ENCODE results near the gene S100Z. TPM values are rescaled to one million over a fixed set of nuclear protein-coding genes. Genes with fewer than 3 reads are reported as not detected.
A peak's percentile ranks its signal among the peaks of the same experiment; 100 is the strongest.

The S100Z gene
- total RNA-seq, 3 donors from 2014 or later, result 0.78 TPM; not detected in 2

DNA sequence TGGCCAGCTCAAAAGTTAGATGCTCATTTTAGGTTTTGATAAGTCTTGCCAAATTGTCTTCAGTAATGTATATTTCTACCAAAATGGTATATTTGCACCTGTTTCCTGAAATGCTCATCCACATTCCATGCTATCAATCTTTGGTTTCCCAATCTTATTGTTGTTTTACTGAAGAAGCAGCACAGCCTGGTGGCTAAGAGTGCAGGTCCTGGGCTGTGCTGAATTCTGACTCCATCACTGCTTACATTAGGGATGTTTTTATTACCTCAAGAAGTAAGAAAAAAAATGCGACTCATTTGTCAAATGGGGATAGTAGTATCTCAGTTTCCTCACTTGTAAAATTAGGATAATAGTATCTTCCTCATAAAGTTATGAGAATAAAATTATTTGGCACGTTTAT is 13.6 kb upstream of the S100Z start:
- TF ChIP-seq, protein P1, sequence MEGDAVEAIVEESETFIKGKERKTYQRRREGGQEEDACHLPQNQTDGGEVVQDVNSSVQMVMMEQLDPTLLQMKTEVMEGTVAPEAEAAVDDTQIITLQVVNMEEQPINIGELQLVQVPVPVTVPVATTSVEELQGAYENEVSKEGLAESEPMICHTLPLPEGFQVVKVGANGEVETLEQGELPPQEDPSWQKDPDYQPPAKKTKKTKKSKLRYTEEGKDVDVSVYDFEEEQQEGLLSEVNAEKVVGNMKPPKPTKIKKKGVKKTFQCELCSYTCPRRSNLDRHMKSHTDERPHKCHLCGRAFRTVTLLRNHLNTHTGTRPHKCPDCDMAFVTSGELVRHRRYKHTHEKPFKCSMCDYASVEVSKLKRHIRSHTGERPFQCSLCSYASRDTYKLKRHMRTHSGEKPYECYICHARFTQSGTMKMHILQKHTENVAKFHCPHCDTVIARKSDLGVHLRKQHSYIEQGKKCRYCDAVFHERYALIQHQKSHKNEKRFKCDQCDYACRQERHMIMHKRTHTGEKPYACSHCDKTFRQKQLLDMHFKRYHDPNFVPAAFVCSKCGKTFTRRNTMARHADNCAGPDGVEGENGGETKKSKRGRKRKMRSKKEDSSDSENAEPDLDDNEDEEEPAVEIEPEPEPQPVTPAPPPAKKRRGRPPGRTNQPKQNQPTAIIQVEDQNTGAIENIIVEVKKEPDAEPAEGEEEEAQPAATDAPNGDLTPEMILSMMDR (IDR thresholded peaks at IDR 0.05), result no peak
- H3K9me3 ChIP-seq, result no peaks in the 10 kb centered on the region
- H3K4me1 ChIP-seq (ENCODE audit: low read depth), result peaks cover 9% of the 10 kb centered on the region
- DNase-seq, result no peak
- intact Hi-C loops (cut with DNase I, micrococcal nuclease), result no loop called here
- no peak overlapping the region for H3K4me3 ChIP-seq
- H3K36me3 ChIP-seq (ENCODE audit: low read depth), result no peaks in the 10 kb centered on the region
- ATAC-seq, result no peak

DNA sequence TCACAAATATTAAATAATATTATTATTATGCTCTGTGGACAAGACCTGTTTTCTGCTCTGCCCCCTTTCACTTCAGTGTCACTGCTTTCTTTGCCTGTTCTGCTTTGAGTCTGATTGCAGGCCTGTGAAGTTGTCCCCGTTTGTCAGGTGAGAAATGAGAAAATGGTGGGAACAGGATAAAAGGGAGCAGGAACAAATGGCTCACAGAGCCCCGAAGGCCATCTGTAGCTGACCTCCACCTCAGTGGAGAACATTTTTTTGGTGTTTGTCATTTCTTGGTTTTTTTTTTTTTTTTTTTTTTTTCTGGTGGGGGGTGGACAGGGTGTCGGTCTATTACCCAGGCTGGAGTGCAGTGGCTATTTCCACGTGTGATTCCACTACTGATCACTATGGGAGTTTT is 13.2 kb upstream of the S100Z start:
- Histone ChIP-seq H3K36me3 (ENCODE audit: low read depth) (no peaks in the 10 kb centered on the region), H3K4me3 (no peak overlapping the region), H3K4me1 (ENCODE audit: low read depth) (peaks cover 9% of the 10 kb centered on the region), H3K9me3 (no peaks in the 10 kb centered on the region)
- TF ChIP-seq, protein P1 (IDR thresholded peaks at IDR 0.05), result no peak
- DNase-seq (no peak), ATAC-seq (no peak)
- intact Hi-C loops (cut with DNase I, micrococcal nuclease), result no loop called here

DNA sequence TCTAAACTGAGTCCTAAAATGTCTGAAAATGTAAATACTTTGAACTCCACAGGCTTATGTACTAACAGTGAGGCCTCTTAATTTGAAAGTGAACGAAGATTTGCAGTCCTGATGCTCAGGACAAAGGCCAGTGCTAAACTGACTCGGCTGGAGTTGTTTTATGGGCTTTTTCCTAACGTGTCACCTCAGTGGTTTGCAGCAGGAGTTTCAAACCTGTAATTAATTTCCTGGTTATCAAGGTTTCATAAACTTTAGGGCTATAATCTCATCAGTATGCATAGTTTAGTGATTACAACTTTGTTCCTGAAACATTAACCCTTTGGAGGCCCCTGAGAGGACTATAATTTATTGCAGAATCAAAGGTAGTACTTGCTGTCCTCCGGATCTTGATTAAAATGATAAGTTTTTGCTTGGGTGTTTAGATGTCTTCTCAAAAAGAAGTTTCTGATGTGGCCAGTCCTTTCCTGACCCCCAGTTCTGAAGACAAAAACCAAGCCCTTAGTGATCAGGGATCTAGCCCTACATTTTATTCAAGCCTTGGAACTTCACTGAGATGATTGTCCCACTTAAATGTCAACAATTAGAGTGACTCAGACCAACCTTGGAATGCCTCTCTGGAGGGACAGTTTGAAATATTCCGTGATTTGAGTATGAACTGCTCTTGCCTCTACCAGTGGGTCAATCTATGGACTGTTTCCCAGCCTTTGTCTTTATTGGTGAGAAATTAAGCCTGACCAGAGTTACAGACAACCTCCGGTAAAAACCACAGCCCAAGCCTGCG is 11.1 kb upstream of the S100Z start:
- H3K9me3 ChIP-seq, result no peaks in the 10 kb centered on the region
- no peaks in the 10 kb centered on the region for H3K36me3 ChIP-seq (ENCODE audit: low read depth)
- ATAC-seq (peak; percentile 93), DNase-seq (peak in 1 of 3 donors; percentile 56)
- no peak overlapping the region for H3K4me3 ChIP-seq
- H3K4me1 ChIP-seq (ENCODE audit: low read depth), result peaks cover 9% of the 10 kb centered on the region
- intact Hi-C loops (cut with DNase I, micrococcal nuclease), result no loop called here
- TF ChIP-seq, protein P1 (IDR thresholded peaks at IDR 0.05), result no peak

- ATAC-seq (no peak), DNase-seq (no peak)
- no peaks in the 10 kb centered on the region for H3K36me3 ChIP-seq (ENCODE audit: low read depth)
- TF ChIP-seq, protein P1 (IDR thresholded peaks at IDR 0.05), result no peak
- peaks cover 9% of the 10 kb centered on the region for H3K4me1 ChIP-seq (ENCODE audit: low read depth)
- H3K4me3 ChIP-seq, result no peak overlapping the region
- intact Hi-C loops (cut with DNase I, micrococcal nuclease), result no loop called here
- H3K9me3 ChIP-seq, result no peaks in the 10 kb centered on the region
Observed at GRCh38 chr5:76841361-76841760, 8.5 kb upstream of the S100Z start.

DNA sequence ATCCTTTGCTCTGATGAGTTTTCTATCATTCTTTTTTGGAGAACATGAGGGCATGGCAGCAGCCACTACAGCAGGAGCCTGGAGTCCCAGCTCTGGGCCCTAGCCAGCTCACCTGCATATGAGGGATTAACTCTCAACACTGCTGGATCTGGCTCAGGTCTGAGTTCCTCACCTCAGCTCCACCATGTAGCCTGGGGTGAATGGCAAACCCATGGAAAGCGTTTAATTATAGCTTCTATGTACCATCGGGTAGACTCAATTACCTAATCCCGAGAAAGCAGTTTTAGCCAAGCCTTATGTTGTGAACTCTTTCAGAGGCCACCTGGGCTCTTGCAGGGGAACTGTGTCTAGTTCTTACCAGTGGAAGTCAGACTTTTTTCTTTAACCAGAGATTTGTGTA is 3.9 kb upstream of the S100Z start:
- no peak for DNase-seq
- Histone ChIP-seq H3K4me3 (no peak overlapping the region), H3K9me3 (no peaks in the 10 kb centered on the region), H3K4me1 (ENCODE audit: low read depth) (no peaks in the 10 kb centered on the region), H3K36me3 (ENCODE audit: low read depth) (no peaks in the 10 kb centered on the region)
- no peak for ATAC-seq
- intact Hi-C loops (cut with DNase I, micrococcal nuclease), result no loop called here
- TF ChIP-seq, protein P1 (IDR thresholded peaks at IDR 0.05), result no peak

Measured in mucosa of descending colon (tissue), 3 donors.